HG03045 (cell line): Measurements from ENCODE around the gene TEX22.

Experiments
- ATAC-seq: cut with Tn5 transposase; IDR thresholded peaks from one replicate; pipeline ENCODE4 v1.9.1; 2021; ENCODE audit warnings: mild to moderate bottlenecking, moderate library complexity; ENCODE audit not compliant: unreplicated experiment

The TEX22 gene

DNA sequence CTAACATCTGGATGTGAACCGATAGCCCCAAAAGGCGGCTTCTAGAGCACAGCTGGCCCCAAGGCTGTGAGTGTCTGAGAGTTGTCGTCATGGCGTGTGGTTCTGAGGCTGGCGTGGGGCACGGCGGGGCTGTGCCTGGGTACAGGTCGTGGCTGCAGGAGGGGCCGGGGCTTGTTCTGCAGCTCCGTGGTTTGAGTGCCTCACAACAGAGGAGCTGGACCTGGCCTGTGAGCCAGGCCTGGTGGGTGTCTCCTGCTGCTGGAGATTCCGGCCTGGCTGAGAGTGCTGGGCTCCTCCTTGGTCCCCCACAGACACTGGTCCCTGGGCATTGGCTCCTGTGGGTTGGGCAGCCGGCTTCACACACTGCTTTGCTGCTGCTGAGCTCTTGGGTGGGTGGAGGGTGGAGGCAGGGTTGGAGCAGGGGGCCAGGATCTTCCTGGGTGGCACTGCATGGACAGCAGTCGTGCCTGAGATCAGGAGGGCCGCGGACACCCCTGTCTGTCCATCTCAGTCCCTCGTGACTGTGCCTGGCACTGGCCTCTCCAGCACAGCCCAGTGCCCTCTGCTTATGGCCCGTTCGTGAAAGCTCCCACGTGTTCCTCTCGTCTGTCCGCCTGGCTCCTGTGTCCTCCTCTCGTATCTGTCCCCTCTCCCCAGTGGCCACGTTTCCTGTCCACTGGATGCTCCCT is 31.8 kb upstream of the TEX22 start:
- no peak for ATAC-seq

DNA sequence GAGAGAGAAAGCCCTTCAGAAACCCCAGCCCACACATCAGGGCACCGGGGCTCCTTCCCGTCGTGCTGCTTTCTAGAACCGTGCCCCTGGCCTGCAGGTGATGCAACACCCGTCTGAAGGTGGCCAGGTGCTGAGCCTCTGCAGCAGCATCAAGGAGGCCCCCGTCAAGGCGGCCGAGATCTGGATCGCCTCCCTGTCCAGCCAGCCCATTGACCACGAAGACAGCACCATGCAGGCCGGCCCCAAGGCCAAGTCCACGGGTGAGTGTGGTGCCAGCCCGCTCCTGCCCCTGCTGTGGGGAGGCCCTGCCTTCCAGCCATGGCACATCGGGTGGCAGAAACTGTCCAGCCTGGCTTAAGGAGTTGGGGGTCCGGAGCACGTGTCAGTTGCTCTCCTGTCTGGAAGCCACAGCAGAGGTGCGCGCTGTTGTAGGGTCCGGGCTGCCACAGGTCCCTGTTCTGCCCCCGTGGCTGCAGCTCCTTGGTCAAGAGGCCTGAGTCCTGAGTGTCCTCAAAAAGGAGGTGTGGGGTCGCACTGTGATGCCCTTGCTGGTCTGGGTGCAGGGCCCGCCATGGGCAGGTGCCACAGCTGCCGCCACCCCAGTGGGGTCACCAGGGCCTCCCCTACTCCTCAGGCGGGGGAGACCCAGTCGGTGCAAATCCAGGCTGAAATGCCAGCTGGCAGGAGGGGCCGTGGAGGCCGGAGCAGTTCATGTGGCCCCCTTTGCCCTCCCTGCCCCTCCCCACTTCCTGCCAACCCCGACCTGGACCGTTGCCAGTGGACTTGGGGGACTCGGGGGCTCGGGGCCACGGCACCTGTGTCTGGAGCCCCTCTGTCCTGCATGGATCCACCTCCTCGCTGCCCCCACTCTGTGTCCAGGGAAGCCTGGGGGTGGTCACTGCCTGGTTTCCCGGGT is 31.0 kb upstream of the TEX22 start:
- ATAC-seq, result no peak

- no peak for ATAC-seq
These were observed 30.3 kb upstream of the TEX22 start for GRCh38 chr14:105368032-105368417.

- ATAC-seq, result no peak
These were observed 29.9 kb upstream of the TEX22 start for GRCh38 chr14:105368426-105368825.

- no peak for ATAC-seq
These were observed 29.3 kb upstream of the TEX22 start for GRCh38 chr14:105368910-105369652.

- no peak for ATAC-seq
These were observed 28.7 kb upstream of the TEX22 start for GRCh38 chr14:105369653-105370040.

GRCh38 chr14:105374389-105374788 is 23.9 kb upstream of the TEX22 start:
- ATAC-seq, result no peak

DNA sequence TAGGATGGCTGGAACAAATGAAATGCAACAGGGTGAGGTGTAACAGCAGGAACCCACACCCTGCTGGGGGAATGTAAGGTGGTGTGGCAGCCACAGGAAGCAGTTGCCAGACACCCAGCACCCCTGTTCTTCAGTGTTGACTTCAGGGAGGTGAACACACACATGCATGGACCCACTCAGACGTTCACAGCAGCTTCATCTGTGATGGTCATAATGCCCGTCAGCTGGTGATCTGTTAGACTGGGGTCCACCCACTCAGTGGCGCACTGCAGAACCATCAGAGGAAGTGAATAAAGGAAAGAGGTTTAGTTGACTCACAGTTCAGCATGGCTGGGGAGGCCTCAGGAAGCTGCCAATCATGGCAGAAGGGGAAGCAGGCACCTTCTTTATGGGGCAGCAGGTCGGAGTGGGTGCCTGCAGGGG is 22.7 kb upstream of the TEX22 start:
- ATAC-seq, result no peak

- no peak for ATAC-seq
These were observed 21.6 kb upstream of the TEX22 start for GRCh38 chr14:105376521-105377440.

DNA sequence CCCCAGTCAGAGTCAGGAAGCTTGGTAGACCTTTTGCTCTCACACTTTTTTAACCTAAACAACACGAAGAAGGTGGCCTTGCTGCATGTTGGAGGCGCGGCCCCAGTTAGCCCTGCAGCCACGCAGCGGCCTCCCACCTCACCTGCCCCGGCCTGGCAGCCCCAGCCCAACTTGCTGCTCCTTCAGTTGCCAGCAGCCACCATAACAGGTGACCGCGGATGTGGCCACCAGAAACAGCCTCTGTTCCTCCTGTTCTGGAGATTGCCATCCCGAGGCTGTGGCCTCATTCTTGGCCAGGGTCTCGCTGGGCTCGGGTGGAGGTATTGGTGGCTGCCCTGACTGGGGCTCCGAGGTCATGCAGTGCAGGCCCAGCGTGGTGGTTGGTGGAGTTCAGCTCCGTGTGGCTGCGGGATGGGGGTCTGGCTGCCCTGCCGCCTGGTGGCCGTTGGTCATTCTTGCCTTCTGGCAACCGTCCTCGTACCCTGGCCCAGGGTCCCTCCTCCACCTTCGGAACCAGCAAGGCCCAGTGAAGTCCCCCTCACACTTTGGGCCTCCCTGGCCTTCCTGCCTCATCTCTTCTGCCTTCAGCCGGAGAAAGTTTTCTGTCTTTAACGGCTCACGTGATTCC is 20.7 kb upstream of the TEX22 start:
- no peak for ATAC-seq

DNA sequence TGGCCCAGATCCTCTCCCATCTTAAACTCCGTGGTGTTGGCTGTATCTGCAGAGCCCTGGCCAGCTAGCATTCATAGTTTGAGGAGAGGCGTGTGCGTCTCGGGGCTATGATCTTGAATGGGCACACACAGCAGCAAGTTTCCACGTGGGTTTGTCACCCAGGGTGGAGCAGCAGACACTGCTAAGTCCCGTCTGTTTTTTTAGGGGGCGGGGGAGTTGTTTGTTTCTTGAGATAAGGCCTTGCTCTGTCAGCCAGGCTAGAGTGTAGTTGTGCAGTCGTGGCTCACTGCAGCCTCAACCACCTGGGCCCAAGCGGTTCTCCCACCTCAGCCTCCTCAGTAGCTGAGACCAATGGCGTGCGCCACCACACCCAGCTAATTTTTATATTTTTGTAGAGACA is 20.1 kb upstream of the TEX22 start:
- no peak for ATAC-seq

- ATAC-seq, result no peak
These were observed 19.3 kb upstream of the TEX22 start for GRCh38 chr14:105378873-105379685.

DNA sequence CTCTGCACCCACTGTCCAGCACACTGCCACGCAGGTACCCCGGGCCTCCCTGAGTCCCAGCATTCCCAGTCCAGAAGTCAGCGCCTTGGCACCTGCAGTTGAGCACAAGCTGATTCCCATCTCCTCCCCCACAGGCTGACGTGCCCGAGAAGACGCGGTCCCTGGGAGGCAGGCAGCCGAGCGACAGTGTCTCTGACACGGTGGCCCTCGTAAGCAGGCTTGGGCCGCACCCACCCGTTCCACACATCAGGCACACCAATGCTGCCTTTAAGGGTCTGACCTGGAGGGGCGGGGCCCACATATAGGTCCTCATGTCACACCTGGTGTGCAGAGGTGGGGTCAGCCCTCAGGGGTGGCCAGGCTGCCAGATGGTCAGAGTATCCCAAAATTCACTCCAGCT is 18.4 kb upstream of the TEX22 start:
- ATAC-seq, result no peak

- no peak for ATAC-seq
These were observed 17.6 kb upstream of the TEX22 start for GRCh38 chr14:105380756-105381155.

- no peak for ATAC-seq
These were observed 16.6 kb upstream of the TEX22 start for GRCh38 chr14:105381446-105382342.

- ATAC-seq, result no peak
These were observed 15.8 kb upstream of the TEX22 start for GRCh38 chr14:105382343-105383082.

DNA sequence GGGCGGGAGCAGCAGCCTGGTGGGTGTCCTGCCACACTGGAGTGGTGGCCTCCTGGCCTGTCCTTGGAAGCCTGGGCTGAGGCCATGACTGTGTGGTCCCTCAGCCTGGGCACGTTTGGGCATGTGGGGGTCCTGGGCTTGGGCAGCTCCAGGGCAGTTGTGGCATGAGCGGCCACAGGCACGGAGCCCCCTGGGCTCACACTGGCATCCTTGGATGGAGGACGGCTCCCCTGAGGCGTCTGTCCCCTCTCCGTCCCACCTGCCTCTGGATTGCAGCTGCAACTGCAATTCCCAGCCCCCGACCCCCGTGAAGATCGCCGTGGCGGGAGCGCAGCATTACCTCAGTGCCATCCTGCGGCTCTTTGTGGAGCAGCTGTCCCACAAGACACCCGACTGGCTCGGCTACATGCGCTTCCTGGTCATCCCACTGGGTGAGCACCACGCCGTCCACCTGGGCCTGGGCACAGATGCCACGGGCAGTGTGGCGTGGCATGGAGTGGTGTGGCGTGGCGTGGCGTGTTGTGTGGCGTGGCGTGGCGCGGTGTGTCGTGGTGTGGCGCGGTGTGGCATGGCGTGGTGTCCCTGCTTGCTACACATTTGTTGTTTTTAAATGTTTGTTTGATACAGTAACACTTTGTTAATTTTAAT is 15.1 kb upstream of the TEX22 start:
- no peak for ATAC-seq
